VCaP (cell line): ENCODE data around the gene SLC24A3.

Experiments used
- H3K27ac ChIP-seq: fragments of 450-650 bp; 2 replicates; pipeline ENCODE4 v1.5.1; 2017
- TF ChIP-seq, protein P1 (sequence below): fragments of 450-650 bp; conservative IDR thresholded peaks from 2 replicates; pipeline ENCODE4 v1.5.1; 2017; ENCODE audit warnings: mild to moderate bottlenecking, moderate library complexity

SLC24A3 gene

DNA sequence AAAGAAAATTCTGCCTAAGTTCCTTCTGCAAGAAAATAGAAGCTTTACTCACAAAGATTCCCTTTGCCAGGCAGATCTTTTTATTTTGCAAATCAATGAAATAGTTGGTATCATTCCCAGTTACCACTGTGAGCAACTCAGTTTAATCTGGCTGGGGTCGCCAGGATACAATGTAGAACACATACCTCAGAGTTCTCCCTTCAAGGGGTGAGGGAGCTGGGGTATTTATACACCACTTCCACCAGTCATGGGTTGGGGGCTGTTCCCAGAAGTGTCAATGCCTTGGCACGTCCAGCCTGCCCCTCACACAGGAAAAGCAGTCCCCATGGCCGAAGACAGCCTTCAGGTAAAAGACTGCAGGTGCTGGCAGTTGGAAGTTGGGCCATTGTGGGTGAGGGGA, 86.2 kb downstream of the SLC24A3 start:
- TF ChIP-seq, protein P1, sequence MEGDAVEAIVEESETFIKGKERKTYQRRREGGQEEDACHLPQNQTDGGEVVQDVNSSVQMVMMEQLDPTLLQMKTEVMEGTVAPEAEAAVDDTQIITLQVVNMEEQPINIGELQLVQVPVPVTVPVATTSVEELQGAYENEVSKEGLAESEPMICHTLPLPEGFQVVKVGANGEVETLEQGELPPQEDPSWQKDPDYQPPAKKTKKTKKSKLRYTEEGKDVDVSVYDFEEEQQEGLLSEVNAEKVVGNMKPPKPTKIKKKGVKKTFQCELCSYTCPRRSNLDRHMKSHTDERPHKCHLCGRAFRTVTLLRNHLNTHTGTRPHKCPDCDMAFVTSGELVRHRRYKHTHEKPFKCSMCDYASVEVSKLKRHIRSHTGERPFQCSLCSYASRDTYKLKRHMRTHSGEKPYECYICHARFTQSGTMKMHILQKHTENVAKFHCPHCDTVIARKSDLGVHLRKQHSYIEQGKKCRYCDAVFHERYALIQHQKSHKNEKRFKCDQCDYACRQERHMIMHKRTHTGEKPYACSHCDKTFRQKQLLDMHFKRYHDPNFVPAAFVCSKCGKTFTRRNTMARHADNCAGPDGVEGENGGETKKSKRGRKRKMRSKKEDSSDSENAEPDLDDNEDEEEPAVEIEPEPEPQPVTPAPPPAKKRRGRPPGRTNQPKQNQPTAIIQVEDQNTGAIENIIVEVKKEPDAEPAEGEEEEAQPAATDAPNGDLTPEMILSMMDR = no peak
- no peak overlapping the region for H3K27ac ChIP-seq

DNA sequence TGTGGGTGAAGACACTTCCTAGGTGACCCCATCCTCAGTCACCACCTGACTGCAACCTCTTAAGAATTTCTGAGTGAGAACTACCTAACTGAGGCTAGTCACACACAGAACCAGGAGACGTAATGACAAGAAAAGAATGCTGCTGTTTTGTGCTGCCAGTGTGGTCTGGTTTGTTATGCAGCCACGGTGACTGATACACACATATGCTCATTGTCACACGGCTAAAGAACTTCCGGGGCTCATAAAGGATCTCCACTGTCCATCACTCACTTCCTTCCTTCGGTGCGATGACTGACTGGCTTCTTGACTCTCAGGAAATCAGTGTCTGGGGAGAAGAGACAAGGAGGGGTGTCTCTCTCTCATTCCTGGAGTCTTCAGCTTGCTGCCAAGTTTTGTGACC, 88.0 kb downstream of the SLC24A3 start:
- TF ChIP-seq, protein P1 = no peak
- H3K27ac ChIP-seq = no peak overlapping the region

DNA sequence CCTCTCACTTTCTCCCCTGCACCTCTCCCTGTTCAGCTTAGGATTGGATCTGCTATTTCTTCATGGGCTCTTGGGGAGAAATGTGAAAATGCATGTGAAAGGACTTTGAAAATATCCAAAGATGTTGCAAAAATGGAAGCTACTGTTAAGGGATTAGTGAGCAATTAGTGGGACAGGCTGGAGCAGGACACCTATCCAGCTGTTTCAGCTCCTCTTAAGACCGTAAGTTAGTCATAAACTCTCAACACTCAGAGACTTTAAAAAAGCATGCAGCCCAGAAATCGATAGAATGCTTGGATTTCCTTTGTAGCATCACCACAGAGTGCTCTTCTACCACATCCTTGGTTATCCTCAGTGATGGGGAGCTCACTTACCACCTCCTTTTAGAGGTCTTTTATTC, 88.7 kb downstream of the SLC24A3 start:
- no peak overlapping the region for H3K27ac ChIP-seq
- TF ChIP-seq, protein P1 = no peak

DNA sequence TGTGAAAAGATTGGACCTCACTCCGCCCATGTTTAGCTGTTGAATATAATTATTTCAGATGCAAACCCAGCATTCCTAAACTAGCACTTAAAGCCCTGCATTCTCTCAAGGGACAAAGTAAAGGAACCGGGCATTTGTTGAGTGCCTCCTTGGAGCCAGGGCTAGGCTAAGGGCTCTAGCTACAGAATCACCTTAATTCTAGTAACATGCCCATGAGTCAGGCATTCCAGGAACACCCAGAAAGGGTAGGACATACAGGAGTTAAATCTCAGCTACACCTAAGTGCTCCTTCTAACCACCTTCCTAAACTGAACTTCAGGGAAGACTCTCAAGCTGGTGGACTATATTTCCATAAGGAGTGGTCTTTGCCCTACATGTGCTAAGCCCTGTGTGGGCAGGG, 89.4 kb downstream of the SLC24A3 start:
- no peak overlapping the region for H3K27ac ChIP-seq
- TF ChIP-seq, protein P1 = no peak

DNA sequence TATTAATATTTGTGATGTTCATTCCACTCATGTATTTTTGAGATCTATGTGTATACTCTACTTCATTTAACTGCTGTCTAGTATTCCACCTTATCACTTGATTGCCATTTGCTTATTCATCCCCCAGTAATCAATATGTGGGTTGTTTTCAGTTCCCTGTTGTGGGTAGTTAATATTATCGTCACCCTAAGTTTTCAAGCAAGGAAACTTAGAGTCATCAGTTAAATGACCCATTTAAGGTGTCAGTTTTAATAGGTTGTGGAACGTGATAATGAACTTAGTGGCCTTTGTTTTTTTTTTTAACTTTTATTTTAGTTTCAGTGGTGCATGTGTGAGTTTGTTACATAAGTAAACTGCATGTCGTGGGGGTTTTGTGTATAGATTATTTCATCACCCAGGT, 90.3 kb downstream of the SLC24A3 start:
- TF ChIP-seq, protein P1 = no peak
- no peak overlapping the region for H3K27ac ChIP-seq

DNA sequence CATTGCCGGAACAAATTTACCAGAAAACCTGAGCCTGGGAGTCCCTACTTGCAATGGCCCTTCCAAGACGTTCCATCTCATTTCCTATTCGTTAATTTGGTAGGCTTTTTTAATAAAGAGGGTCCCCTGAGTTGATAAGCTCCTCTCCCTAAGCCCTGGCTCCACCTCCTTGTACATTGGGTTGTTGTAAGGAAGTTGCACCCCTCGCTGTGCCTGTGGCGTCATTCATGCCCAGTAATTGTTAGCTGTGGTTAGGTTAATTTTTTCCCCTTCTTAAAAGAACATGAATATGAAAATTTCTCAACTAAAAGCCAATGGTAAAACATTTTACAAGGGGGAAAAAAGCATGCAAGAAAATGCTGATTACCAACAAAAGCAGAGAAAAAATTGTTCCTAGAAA, 91.9 kb downstream of the SLC24A3 start:
- no peak overlapping the region for H3K27ac ChIP-seq
- TF ChIP-seq, protein P1 = no peak

DNA sequence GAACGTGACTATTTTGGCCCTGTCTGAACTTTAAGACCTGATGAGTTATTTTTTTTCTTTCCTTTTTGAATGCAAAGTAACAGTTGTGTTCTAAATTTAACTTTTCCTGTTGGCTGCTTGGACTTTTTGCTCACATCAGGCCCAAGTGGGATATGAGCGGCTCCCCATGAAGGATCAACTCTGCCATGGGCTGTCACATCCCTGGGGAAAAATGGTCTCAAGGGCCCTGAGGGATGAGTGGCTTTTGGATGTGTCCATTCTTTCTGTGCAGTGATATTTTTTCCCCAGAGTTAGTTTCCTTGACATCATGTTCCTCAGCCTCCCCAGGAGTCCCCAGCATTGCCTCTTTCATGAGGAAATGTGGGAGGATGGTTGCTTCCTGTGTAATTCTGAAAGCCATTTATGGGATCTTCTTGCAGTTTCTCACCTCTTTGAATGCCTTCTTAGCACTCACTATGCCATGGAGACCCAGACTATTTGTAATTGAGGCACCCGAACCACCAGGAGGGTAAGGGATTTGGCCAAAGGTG, 92.5 kb downstream of the SLC24A3 start:
- TF ChIP-seq, protein P1 = no peak
- H3K27ac ChIP-seq = no peak overlapping the region

DNA sequence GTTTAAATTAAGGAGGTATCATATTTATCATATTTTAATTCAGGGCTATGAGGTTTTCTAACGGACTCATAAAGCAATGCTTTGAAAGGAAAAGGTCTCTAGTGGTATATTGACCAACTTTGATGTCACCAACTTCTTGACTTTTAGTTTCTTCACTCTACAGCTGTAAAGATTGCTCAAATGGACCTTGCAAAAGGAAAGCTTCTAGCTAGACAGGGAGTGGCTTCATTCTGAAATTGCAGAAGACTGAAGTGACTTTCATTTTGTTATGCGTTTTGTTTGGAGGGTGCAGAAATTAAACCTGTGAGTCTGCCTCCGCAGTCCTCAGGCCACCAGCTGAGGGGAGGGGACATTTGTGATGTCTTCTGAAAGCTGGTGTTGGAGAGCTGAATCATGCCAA, 95.7 kb downstream of the SLC24A3 start:
- TF ChIP-seq, protein P1 = no peak
- no peak overlapping the region for H3K27ac ChIP-seq
